HG02571 (cell line): ENCODE measurements around the gene SDF2L1.
A peak's percentile ranks its signal among the peaks of the same experiment; 100 is the strongest.
"Not testable (repeated sequence)": the region's sequence is repeated elsewhere in the genome, so short reads cannot be mapped to it uniquely, and the experiment has no call there.

Source experiments
- ATAC-seq: cut with Tn5 transposase; IDR thresholded peaks from one replicate; pipeline ENCODE4 v1.9.1; 2021; ENCODE audit warnings: mild to moderate bottlenecking, moderate library complexity; ENCODE audit not compliant: unreplicated experiment

The SDF2L1 gene

GRCh38 chr22:21641789-21642583 is at the start of gene SDF2L1:
Gene SDF2L1, plus strand, starts transcription at chr22:21642302. Its CDS starts 35 bp downstream, at chr22:21642337.
- ATAC-seq = peak; percentile 93

- ATAC-seq = no peak
Observed at GRCh38 chr22:21592422-21592821, 49.7 kb upstream of the SDF2L1 start.

GRCh38 chr22:21593406-21594232 is 48.5 kb upstream of the SDF2L1 start:
- no peak for ATAC-seq

GRCh38 chr22:21594865-21595452 is 47.1 kb upstream of the SDF2L1 start:
- no peak for ATAC-seq

GRCh38 chr22:21596356-21597135 is 45.6 kb upstream of the SDF2L1 start:
- not testable (repeated sequence) for ATAC-seq

GRCh38 chr22:21598302-21598701 is 43.8 kb upstream of the SDF2L1 start:
- no peak for ATAC-seq

GRCh38 chr22:21599053-21599893 is 42.8 kb upstream of the SDF2L1 start:
- ATAC-seq = no peak

- no peak for ATAC-seq
Observed at GRCh38 chr22:21602579-21602978, 39.5 kb upstream of the SDF2L1 start.

GRCh38 chr22:21603973-21604372 is 38.1 kb upstream of the SDF2L1 start:
- no peak for ATAC-seq

GRCh38 chr22:21605887-21606564 is 36.1 kb upstream of the SDF2L1 start:
- ATAC-seq = no peak

- no peak for ATAC-seq
Observed at GRCh38 chr22:21606775-21607174, 35.3 kb upstream of the SDF2L1 start.

GRCh38 chr22:21609556-21610157 is 32.4 kb upstream of the SDF2L1 start:
- not testable (repeated sequence) for ATAC-seq

GRCh38 chr22:21611210-21611977 is 30.7 kb upstream of the SDF2L1 start:
- ATAC-seq = no peak

GRCh38 chr22:21612858-21613257 is 29.2 kb upstream of the SDF2L1 start:
- no peak for ATAC-seq

- ATAC-seq = no peak
Observed at GRCh38 chr22:21613553-21614233, 28.4 kb upstream of the SDF2L1 start.

- ATAC-seq = no peak
Observed at GRCh38 chr22:21615731-21616130, 26.4 kb upstream of the SDF2L1 start.

GRCh38 chr22:21617337-21617736 is 24.8 kb upstream of the SDF2L1 start:
- ATAC-seq = not testable (repeated sequence)

GRCh38 chr22:21621025-21621424 is 21.1 kb upstream of the SDF2L1 start:
- no peak for ATAC-seq
